ENCODE measurements around the gene DUSP22. TPM values are rescaled to one million over a fixed set of nuclear protein-coding genes. Genes with fewer than 3 reads are reported as not detected.

The DUSP22 gene
- total RNA-seq, 1 experiment from 2014 or later, result 25.0 TPM

- no peak overlapping the region for H3K18ac ChIP-seq (ENCODE audit: insufficient read length, low read depth, low read length)
- Mint-ChIP-seq H3K27ac (no peak overlapping the region), H3K4me3 (no peak overlapping the region), H3K36me3 (ENCODE audit: insufficient read depth in 1 of 3, low read depth in 3 of 3) (peaks cover 10 to 22% (median 10%) of the 10 kb centered on the region in 3 experiments; a peak in 6 of 7 replicates), H3K4me1 (peaks cover 3 to 6% of the 10 kb centered on the region in 2 experiments), H3K9me3 (peaks cover 20 to 36% of the 10 kb centered on the region in 2 experiments), H3K27me3 (ENCODE audit: low read depth) (no peaks in the 10 kb centered on the region; the same call in 1 of the 2 replicates)
- H2AFZ ChIP-seq (ENCODE audit: low read length), result no peak overlapping the region
- no peak overlapping the region for H2BK15ac ChIP-seq (ENCODE audit: low read depth, low read length)
- H3K14ac ChIP-seq (ENCODE audit: insufficient read depth, low read length), result no peak overlapping the region
- no peak overlapping the region for H2BK20ac ChIP-seq (ENCODE audit: low read depth, low read length, poor library complexity, severe bottlenecking)
- H3K27me3 ChIP-seq (ENCODE audit: insufficient read depth, low read length), result no peaks in the 10 kb centered on the region
- H2BK120ac ChIP-seq (ENCODE audit: low read depth, low read length, poor library complexity, severe bottlenecking), result no peak overlapping the region
- no peak overlapping the region for H2AK5ac ChIP-seq (ENCODE audit: insufficient read length, low read length)
- no peak overlapping the region for H3K4me2 ChIP-seq (ENCODE audit: insufficient read depth, insufficient read length, low read length)
- no CpG with 5 or more reads among the region's 14 CpGs for WGBS (ENCODE audit: extremely low coverage, insufficient read length, low lambda C conversion rate)
- no peak overlapping the region for H3K9ac ChIP-seq (ENCODE audit: extremely low read depth, insufficient read length, low read length)
- H3K79me2 ChIP-seq (ENCODE audit: insufficient read depth, low read length), result no peaks in the 10 kb centered on the region
- no peaks in the 10 kb centered on the region for H4K20me1 ChIP-seq (ENCODE audit: control insufficient read depth, insufficient read depth, insufficient read length)
- H3K4ac ChIP-seq (ENCODE audit: low read depth, low read length), result no peak overlapping the region
- H2BK12ac ChIP-seq (ENCODE audit: insufficient read length, low read depth, low read length), result no peak overlapping the region
- peak; percentile 44; the same call in 2 of the 3 replicates for TF ChIP-seq CTCF (conservative IDR thresholded peaks at IDR 0.05)
- no peak overlapping the region for H3K23ac ChIP-seq (ENCODE audit: insufficient read length, low read depth, low read length)
- no peaks in the 10 kb centered on the region for H3K4me1 ChIP-seq (ENCODE audit: insufficient read depth, low read length)
- no peak overlapping the region for H3K56ac ChIP-seq (ENCODE audit: insufficient read length, low read depth, low read length)
- H3K23me2 ChIP-seq (ENCODE audit: insufficient read length, low read depth, low read length, poor library complexity, severe bottlenecking), result no peaks in the 10 kb centered on the region
- no peak overlapping the region for H3K27ac ChIP-seq (ENCODE audit: insufficient read length, low read depth, low read length)
- no peak overlapping the region for H4K91ac ChIP-seq (ENCODE audit: insufficient read length, low read depth, low read length)
- H2BK5ac ChIP-seq (ENCODE audit: insufficient read length, low read length), result no peak overlapping the region
- no peak overlapping the region for H4K8ac ChIP-seq (replicated peaks; ENCODE audit: insufficient read length, low read depth, low read length)
- H3K9me3 ChIP-seq (ENCODE audit: control insufficient read depth, low read depth, low read length), result peaks cover 75% of the 10 kb centered on the region
- no peak overlapping the region for H3T11ph ChIP-seq (ENCODE audit: low read length)
- no peak for DNase-seq
- no peaks in the 10 kb centered on the region for H3K79me1 ChIP-seq (ENCODE audit: insufficient read depth, low read depth, low read length, poor library complexity, severe bottlenecking)
- no peak overlapping the region for H4K5ac ChIP-seq (ENCODE audit: insufficient read length, low read depth, low read length)
These were observed 30.1 kb downstream of the DUSP22 start for GRCh38 chr6:322259-322930.

Data from H9 (cell line).